ENCODE results near the gene NQO2.

DNA sequence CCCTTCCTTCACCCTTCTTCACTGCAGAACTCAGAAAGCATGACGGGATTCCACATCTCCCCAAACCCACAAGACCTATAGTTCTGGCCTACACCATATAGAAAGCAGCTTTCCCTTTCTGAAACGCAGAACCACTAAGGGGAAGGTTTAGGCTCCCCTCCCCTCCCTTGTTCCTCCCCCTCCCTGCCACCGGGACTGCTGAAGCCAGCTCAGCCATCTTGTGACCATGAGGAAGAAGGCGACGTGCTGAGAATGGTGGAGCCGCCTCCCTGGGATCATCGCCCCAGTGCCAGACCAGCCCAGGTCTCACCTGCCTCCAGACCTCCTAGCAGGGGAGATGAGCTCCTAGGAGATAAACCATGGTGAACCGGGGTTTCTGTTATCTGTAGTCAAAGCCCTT is 48.0 kb upstream of the NQO2 start:
- TF ChIP-seq, protein P1, sequence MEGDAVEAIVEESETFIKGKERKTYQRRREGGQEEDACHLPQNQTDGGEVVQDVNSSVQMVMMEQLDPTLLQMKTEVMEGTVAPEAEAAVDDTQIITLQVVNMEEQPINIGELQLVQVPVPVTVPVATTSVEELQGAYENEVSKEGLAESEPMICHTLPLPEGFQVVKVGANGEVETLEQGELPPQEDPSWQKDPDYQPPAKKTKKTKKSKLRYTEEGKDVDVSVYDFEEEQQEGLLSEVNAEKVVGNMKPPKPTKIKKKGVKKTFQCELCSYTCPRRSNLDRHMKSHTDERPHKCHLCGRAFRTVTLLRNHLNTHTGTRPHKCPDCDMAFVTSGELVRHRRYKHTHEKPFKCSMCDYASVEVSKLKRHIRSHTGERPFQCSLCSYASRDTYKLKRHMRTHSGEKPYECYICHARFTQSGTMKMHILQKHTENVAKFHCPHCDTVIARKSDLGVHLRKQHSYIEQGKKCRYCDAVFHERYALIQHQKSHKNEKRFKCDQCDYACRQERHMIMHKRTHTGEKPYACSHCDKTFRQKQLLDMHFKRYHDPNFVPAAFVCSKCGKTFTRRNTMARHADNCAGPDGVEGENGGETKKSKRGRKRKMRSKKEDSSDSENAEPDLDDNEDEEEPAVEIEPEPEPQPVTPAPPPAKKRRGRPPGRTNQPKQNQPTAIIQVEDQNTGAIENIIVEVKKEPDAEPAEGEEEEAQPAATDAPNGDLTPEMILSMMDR (IDR thresholded peaks at IDR 0.05; ENCODE audit: low read depth, low read length), result no peak
- TF ChIP-seq POLR2A (IDR thresholded peaks at IDR 0.05; ENCODE audit: extremely low read depth, insufficient read length), result no peak
- no peak for TF ChIP-seq MYC (IDR thresholded peaks at IDR 0.05; ENCODE audit: low read depth, low read length)
- TF ChIP-seq MAX (IDR thresholded peaks at IDR 0.05; ENCODE audit: low read depth, low read length), result no peak
